SU-DHL-6 (cell line): Measurements from ENCODE around the gene SCT.

ENCODE experiments used
- H2AFZ ChIP-seq: fragments of 200-600 bp; sonication (generic); 2 replicates; pipeline ENCODE4 v1.6.1; 2014; ENCODE audit warnings: low read depth, mild to moderate bottlenecking, moderate library complexity, mixed read lengths, antibody characterized with exemption, low read length; ENCODE audit not compliant: severe bottlenecking
- H3F3A ChIP-seq: fragments of 200-600 bp; shearing (Covaris generic); 2 replicates; pipeline ENCODE4 v1.6.0; 2016; ENCODE audit warnings: antibody characterized with exemption, mild to moderate bottlenecking; ENCODE audit not compliant: insufficient read depth
- H3K27ac ChIP-seq: fragments of 200-600 bp; sonication (generic); 2 replicates; pipeline ENCODE4 v1.5.1; 2016; ENCODE audit warnings: low read depth, mild to moderate bottlenecking, low read length, moderate library complexity, mixed read lengths
- H3K27me3 ChIP-seq: fragments of 200-600 bp; sonication (generic), shearing (Covaris generic); 2 replicates; pipeline ENCODE4 v1.6.0; 2014; ENCODE audit warnings: mild to moderate bottlenecking, low read length
- H3K36me3 ChIP-seq: fragments of 200-600 bp; sonication (generic); 2 replicates; pipeline ENCODE4 v1.6.1; 2014; ENCODE audit warnings: mild to moderate bottlenecking, low read length, mixed read lengths
- H3K4me2 ChIP-seq: fragments of 300-600, 200-600 bp; shearing (Covaris generic), sonication (generic); 2 replicates; pipeline ENCODE4 v1.6.0; 2014; ENCODE audit warnings: low read length, low read depth, mild to moderate bottlenecking; ENCODE audit not compliant: poor library complexity, severe bottlenecking
- H3K4me3 ChIP-seq: fragments of 200-600 bp; sonication (generic); 2 replicates; pipeline ENCODE4 v1.5.1; 2014; ENCODE audit warnings: antibody characterized with exemption, low read length, mild to moderate bottlenecking, mixed read lengths; ENCODE audit not compliant: insufficient read depth, poor library complexity, severe bottlenecking
- H3K79me2 ChIP-seq: fragments of 200-600 bp; sonication (generic); 2 replicates; pipeline ENCODE4 v1.6.1; 2014; ENCODE audit warnings: mild to moderate bottlenecking, low read length, moderate library complexity; ENCODE audit not compliant: insufficient read depth
- H3K9ac ChIP-seq: fragments of 200-600 bp; sonication (generic); 2 replicates; pipeline ENCODE4 v1.7.0; 2014; ENCODE audit warnings: mild to moderate bottlenecking, low read length
- H3K9me2 ChIP-seq: fragments of 200-600 bp; sonication (generic); replicated peaks from 2 replicates; pipeline ENCODE4 v1.6.1; 2014; ENCODE audit warnings: low read length; ENCODE audit not compliant: insufficient read depth
- H3K9me3 ChIP-seq: fragments of 200-600 bp; sonication (generic); 2 replicates; pipeline ENCODE4 v1.6.1; 2014; ENCODE audit warnings: low read length, mixed read lengths; ENCODE audit not compliant: insufficient read depth
- H4K20me1 ChIP-seq: fragments of 200-600 bp; sonication (generic); 2 replicates; pipeline ENCODE4 v1.6.1; 2014; ENCODE audit warnings: low read depth, mild to moderate bottlenecking, antibody characterized with exemption, low read length, moderate library complexity, mixed read lengths
- CTCF ChIP-seq: fragments of 200-600 bp; sonication (generic); IDR thresholded peaks from one replicate; pipeline ENCODE4 v1.5.1; 2017; ENCODE audit warnings: antibody characterized with exemption, mild to moderate bottlenecking, low read length, moderate library complexity; ENCODE audit not compliant: insufficient read depth, poor library complexity, severe bottlenecking
- EZH2phosphoT487 ChIP-seq: fragments of 200-600 bp; sonication (generic), shearing (Covaris generic); conservative IDR thresholded peaks from 2 replicates; pipeline ENCODE4 v1.6.1; 2018; ENCODE audit warnings: mild to moderate bottlenecking, antibody characterized with exemption, low read length, moderate library complexity, mixed read lengths

The SCT gene

GRCh38 chr11:607971-608659, 18.9 kb downstream of the SCT start:
- H3K9me3 ChIP-seq, result no peaks in the 10 kb centered on the region
- no peaks in the 10 kb centered on the region; the same call in 1 of the 2 replicates for H4K20me1 ChIP-seq
- no peak overlapping the region for H3K27ac ChIP-seq
- H3K4me3 ChIP-seq, result no peak overlapping the region
- H3K9me2 ChIP-seq, result no peaks in the 10 kb centered on the region
- peaks cover 10% of the 10 kb centered on the region for H3F3A ChIP-seq
- no peak overlapping the region for H2AFZ ChIP-seq
- no peak overlapping the region for H3K4me2 ChIP-seq
- H3K9ac ChIP-seq, result no peak overlapping the region
- no peaks in the 10 kb centered on the region for H3K79me2 ChIP-seq
- H3K27me3 ChIP-seq, result no peaks in the 10 kb centered on the region
- H3K36me3 ChIP-seq, result peaks cover 4% of the 10 kb centered on the region; the same call in 1 of the 2 replicates
- TF ChIP-seq EZH2phosphoT487 (no peak), CTCF (no peak)

- no peaks in the 10 kb centered on the region for H3K79me2 ChIP-seq
- H3K9ac ChIP-seq, result no peak overlapping the region
- peaks cover 5% of the 10 kb centered on the region for H3F3A ChIP-seq
- no peaks in the 10 kb centered on the region for H3K9me3 ChIP-seq
- no peak for TF ChIP-seq EZH2phosphoT487
- TF ChIP-seq CTCF, result no peak
- H3K9me2 ChIP-seq, result no peaks in the 10 kb centered on the region
- H3K36me3 ChIP-seq, result peaks cover 4% of the 10 kb centered on the region; the same call in 1 of the 2 replicates
- no peak overlapping the region for H3K27ac ChIP-seq
- no peak overlapping the region for H2AFZ ChIP-seq
- H3K4me3 ChIP-seq, result no peak overlapping the region
- H3K27me3 ChIP-seq, result no peaks in the 10 kb centered on the region
- H3K4me2 ChIP-seq, result no peak overlapping the region
- H4K20me1 ChIP-seq, result no peaks in the 10 kb centered on the region; the same call in 1 of the 2 replicates
These were observed 19.8 kb downstream of the SCT start for GRCh38 chr11:607020-607780.

- Histone ChIP-seq H3K27ac (no peak overlapping the region), H2AFZ (no peak overlapping the region), H3K4me3 (no peak overlapping the region), H3K9me2 (no peaks in the 10 kb centered on the region), H3K27me3 (no peaks in the 10 kb centered on the region), H4K20me1 (no peaks in the 10 kb centered on the region; the same call in 1 of the 2 replicates), H3K79me2 (no peaks in the 10 kb centered on the region), H3K4me2 (no peak overlapping the region), H3K9ac (no peak overlapping the region), H3K36me3 (peaks cover 4% of the 10 kb centered on the region; the same call in 1 of the 2 replicates), H3K9me3 (no peaks in the 10 kb centered on the region), H3F3A (no peaks in the 10 kb centered on the region)
- TF ChIP-seq EZH2phosphoT487, result no peak
- no peak for TF ChIP-seq CTCF
These were observed 20.7 kb downstream of the SCT start for GRCh38 chr11:606245-606644.
